Hepatocyte (in vitro differentiated cells): Measurements from ENCODE around the gene PAK1IP1. TPM values are rescaled to one million over a fixed set of nuclear protein-coding genes. Genes with fewer than 3 reads are reported as not detected.
A peak's percentile ranks its signal among the peaks of the same experiment; 100 is the strongest.

ENCODE experiments used
- DNase-seq: peaks from one replicate; pipeline ENCODE4 v3.0.0-alpha.2; 2016; ENCODE audit warnings: low spot score
- H2AFZ ChIP-seq: fragments of 200-600 bp; sonication (generic); 2 replicates; pipeline ENCODE4 v1.6.0; 2016; ENCODE audit warnings: antibody characterized with exemption, mild to moderate bottlenecking
- H3K27ac ChIP-seq: fragments of 200-600 bp; sonication (generic); 2 replicates; pipeline ENCODE4 v1.5.1; 2016; ENCODE audit warnings: mild to moderate bottlenecking
- H3K27me3 ChIP-seq: fragments of 200-600 bp; sonication (generic); 2 replicates; pipeline ENCODE4 v1.6.1; 2016
- H3K36me3 ChIP-seq: fragments of 200-600 bp; sonication (generic); replicated peaks from 2 replicates; pipeline ENCODE4 v1.5.1; 2016; ENCODE audit warnings: low read depth; ENCODE audit not compliant: insufficient read depth
- H3K4me1 ChIP-seq: fragments of 200-600 bp; sonication (generic); 2 replicates; pipeline ENCODE4 v1.5.1; 2016; ENCODE audit warnings: mild to moderate bottlenecking, moderate library complexity; ENCODE audit not compliant: insufficient read depth
- H3K4me2 ChIP-seq: fragments of 200-600 bp; sonication (generic); 2 replicates; pipeline ENCODE4 v1.6.0; 2016
- H3K4me3 ChIP-seq: fragments of 200-600 bp; sonication (generic); 2 replicates; pipeline ENCODE4 v1.5.1; 2016; ENCODE audit warnings: mild to moderate bottlenecking
- H3K79me2 ChIP-seq: fragments of 200-600 bp; sonication (generic); 2 replicates; pipeline ENCODE4 v1.6.0; 2017; ENCODE audit warnings: mild to moderate bottlenecking
- H3K9me2 ChIP-seq: fragments of 200-600 bp; sonication (generic); replicated peaks from 2 replicates; pipeline ENCODE4 v1.6.0; 2017; ENCODE audit warnings: mild to moderate bottlenecking; ENCODE audit not compliant: insufficient read depth
- H3K9me3 ChIP-seq: fragments of 200-600 bp; sonication (generic); 2 replicates; pipeline ENCODE4 v1.5.1; 2016; ENCODE audit warnings: low read depth, mild to moderate bottlenecking
- H4K20me1 ChIP-seq: fragments of 200-600 bp; sonication (generic); 2 replicates; pipeline ENCODE4 v1.6.0; 2016; ENCODE audit warnings: mild to moderate bottlenecking; ENCODE audit not compliant: insufficient read depth, poor library complexity, severe bottlenecking
- CTCF ChIP-seq: fragments of 200-600 bp; sonication (generic); IDR thresholded peaks from 2 replicates; pipeline ENCODE4 v1.5.1; 2016; ENCODE audit warnings: antibody characterized with exemption, mild to moderate bottlenecking; ENCODE audit not compliant: poor library complexity
- EZH2 ChIP-seq: fragments of 200-600 bp; sonication (generic); IDR thresholded peaks from 2 replicates; pipeline ENCODE4 v1.6.1; 2016; ENCODE audit warnings: antibody characterized with exemption, mild to moderate bottlenecking, borderline replicate concordance
- EZH2phosphoT487 ChIP-seq: fragments of 200-600 bp; sonication (generic); IDR thresholded peaks from one replicate; pipeline ENCODE4 v1.6.1; 2018; ENCODE audit warnings: antibody characterized with exemption, mild to moderate bottlenecking, low read depth, moderate library complexity; ENCODE audit not compliant: unreplicated experiment, severe bottlenecking
- WGBS: methylation state at CpG from one replicate; pipeline ENCODE4 v1.1.6; 2016; ENCODE audit warnings: low lambda C conversion rate; ENCODE audit errors: missing lambda C conversion rate; 5-methylcytosine and 5-hydroxymethylcytosine counted together
- polyA plus RNA-seq: library from polyadenylated mRNA; unstranded; fragments of >200 nt; fragmentation: Nextera tagmentation; extraction: Ambion mirVana; gene quantifications from 2 replicates; pipeline ENCODE4 v1.2.1, GENCODE V29; 2016
- total RNA-seq: library from RNA; depleted of rRNA; stranded (reverse); fragments of >200 nt; gene quantifications from 2 replicates; pipeline ENCODE4 v1.2.3, GENCODE V29; 2014

The PAK1IP1 gene
- total and polyA plus RNA-seq, 2 experiments from 2014 or later = 14.0 to 15.7 TPM

DNA sequence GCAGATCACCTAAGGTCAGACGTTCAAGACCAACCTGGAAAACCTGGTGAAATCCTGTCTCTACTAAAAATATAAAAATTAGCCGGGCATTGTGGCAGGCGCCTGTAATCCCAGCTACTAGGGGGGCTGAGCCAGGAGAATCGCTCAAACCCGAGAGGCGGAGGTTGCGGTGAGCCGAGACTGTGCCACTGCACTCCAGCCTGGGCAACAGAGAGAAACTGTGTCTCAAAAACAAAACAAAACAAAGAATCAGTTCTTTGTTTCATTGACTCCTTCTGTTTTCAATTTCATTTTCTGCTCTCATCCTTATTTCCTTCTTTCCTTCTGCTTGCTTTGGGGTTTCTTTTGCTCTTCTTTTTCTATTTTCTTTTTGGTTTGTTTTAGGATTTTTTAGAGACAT, 19.2 kb downstream of the PAK1IP1 start:
- H3K4me3 ChIP-seq = no peak overlapping the region
- no peaks in the 10 kb centered on the region for H3K9me3 ChIP-seq
- H3K79me2 ChIP-seq = no peaks in the 10 kb centered on the region
- WGBS = 88% methylated on average over 8 of the region's 8 CpGs
- no peaks in the 10 kb centered on the region for H3K27me3 ChIP-seq
- no peak overlapping the region for H2AFZ ChIP-seq
- H4K20me1 ChIP-seq = no peaks in the 10 kb centered on the region
- no peaks in the 10 kb centered on the region for H3K9me2 ChIP-seq
- no peaks in the 10 kb centered on the region for H3K4me1 ChIP-seq
- TF ChIP-seq CTCF = no peak
- no peak for TF ChIP-seq EZH2phosphoT487
- no peak for TF ChIP-seq EZH2
- H3K4me2 ChIP-seq = no peak overlapping the region
- H3K36me3 ChIP-seq = no peaks in the 10 kb centered on the region
- DNase-seq = no peak
- no peak overlapping the region for H3K27ac ChIP-seq

- Histone ChIP-seq H3K4me2 (no peak overlapping the region), H3K9me3 (no peaks in the 10 kb centered on the region), H2AFZ (no peak overlapping the region), H3K4me3 (no peak overlapping the region), H3K4me1 (peaks cover 16% of the 10 kb centered on the region), H3K27me3 (no peaks in the 10 kb centered on the region), H4K20me1 (no peaks in the 10 kb centered on the region), H3K36me3 (no peaks in the 10 kb centered on the region), H3K79me2 (peaks cover 11% of the 10 kb centered on the region), H3K27ac (peak overlapping the region; percentile 80), H3K9me2 (no peaks in the 10 kb centered on the region)
- no peak for DNase-seq
- TF ChIP-seq EZH2phosphoT487 = no peak
- TF ChIP-seq CTCF = no peak
- TF ChIP-seq EZH2 = no peak
- 87% methylated on average over 8 of the region's 8 CpGs for WGBS
Measured at GRCh38 chr6:10719296-10719963, 24.7 kb downstream of the PAK1IP1 start.

DNA sequence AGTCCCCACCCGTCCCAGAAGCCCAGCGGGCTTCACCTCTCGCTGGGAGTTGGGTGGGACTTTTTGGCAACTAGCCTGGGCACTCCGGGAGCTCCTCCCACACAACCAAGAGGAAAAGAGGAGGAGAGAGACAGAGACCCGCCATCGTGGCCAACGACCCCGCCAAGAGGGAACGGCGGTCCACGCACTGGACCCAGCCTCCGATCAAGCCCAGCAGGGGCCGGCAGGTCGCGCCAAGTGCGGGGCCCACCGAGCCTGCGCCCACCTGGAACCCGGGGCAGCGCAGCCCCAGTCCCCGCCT, 25.1 kb downstream of the PAK1IP1 start:
- Histone ChIP-seq H4K20me1 (no peaks in the 10 kb centered on the region), H3K4me1 (peaks cover 21% of the 10 kb centered on the region), H3K4me2 (no peak overlapping the region), H3K4me3 (no peak overlapping the region), H2AFZ (no peak overlapping the region), H3K79me2 (peaks cover 16% of the 10 kb centered on the region), H3K9me2 (no peaks in the 10 kb centered on the region), H3K27ac (peak overlapping the region; percentile 80), H3K36me3 (no peaks in the 10 kb centered on the region), H3K9me3 (no peaks in the 10 kb centered on the region), H3K27me3 (no peaks in the 10 kb centered on the region)
- DNase-seq = no peak
- WGBS = 98% methylated on average over 20 of the region's 21 CpGs
- TF ChIP-seq CTCF = no peak
- TF ChIP-seq EZH2phosphoT487 = no peak
- no peak for TF ChIP-seq EZH2
